ENCODE data around the gene ZFAND2A.
"Not testable (repeated sequence)": the region's sequence is repeated elsewhere in the genome, so short reads cannot be mapped to it uniquely, and the experiment has no call there.

Gene ZFAND2A

DNA sequence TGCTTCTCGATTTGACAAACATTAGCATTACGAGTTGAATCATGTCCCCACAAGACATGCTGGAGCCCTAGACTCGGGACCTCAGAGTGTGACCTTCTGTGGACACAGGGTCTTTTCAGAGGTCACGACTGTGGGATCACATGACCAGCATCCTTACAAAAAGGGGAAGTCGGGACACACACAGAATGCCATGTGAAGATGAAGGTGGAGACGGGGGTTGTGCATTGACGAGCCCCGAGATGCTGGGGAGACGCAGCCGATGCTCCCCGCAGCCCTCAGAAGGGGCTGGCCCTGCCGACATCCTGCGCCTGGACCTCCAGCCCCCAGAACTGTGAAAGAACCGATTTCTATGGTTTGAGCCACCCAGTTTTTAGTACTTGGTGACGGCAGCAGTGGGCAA is 7.5 kb downstream of the ZFAND2A start:
- DNase-seq (ENCODE audit: low spot score): no peak
- no peak for FAIRE-seq

DNA sequence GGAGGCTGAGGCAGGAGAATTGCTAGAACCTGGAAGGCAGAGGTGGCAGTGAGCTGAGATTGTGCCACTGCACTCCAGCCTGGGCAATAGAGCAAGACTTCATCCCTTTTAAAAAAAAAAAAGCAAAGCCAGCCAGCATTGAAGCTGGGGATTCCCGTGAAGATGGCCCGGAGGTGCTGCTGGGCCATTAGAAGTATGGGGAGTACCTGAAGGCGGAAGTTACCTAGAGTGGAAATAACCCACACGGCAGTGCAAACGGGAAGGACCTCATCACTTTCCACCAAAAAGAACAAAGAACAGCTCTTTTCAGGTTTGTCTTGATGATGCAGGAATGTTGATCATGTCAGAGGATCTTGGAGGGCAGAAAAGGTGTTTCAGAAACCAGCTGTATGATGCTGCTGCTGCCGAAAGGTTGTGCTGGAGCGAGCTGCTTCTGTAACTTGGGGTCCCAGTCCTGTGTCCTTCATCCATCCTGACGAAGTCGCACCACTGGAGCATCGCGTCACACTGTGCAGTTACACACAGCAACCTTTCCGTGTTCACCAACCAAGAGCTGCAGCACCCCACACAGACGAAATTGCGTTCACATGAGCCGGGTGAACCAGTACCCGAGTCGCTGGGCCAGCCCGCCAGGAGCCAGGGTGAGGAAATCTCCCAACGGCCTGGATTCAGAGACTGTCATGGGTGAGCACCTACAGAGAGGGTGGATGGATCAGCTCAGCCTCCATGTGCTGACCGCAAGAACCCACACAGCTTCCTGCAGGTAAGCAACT is 8.2 kb downstream of the ZFAND2A start:
- FAIRE-seq (no peak), DNase-seq (ENCODE audit: low spot score) (no peak)

DNA sequence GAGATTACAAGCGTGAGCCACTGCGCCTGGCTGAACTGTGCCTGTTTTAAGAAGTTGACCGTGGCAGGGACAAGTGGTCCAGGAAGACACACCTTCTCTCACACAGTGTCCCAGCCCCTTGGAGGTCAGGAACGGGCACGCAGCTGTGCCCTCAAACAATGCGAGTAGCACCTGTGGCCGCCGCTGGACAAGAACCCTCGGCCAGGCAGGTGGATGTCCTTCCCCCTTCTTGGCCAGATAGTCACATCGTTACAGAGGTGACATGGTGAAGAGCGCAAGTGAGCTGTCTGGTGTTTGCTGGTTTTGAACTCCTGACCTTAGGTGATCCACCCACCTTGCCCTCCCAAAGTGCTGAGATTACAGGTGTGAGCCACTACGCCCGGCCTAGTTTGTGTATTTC is 8.8 kb downstream of the ZFAND2A start:
- DNase-seq (ENCODE audit: low spot score) (no peak), FAIRE-seq (peak; percentile 73)

- no peak for FAIRE-seq
- no peak for DNase-seq (ENCODE audit: low spot score)
Observed at GRCh38 chr7:1150400-1151002, 9.5 kb downstream of the ZFAND2A start.

- FAIRE-seq: peak; percentile 69
- DNase-seq (ENCODE audit: low spot score): no peak
Observed at GRCh38 chr7:1149351-1149794, 10.6 kb downstream of the ZFAND2A start.

DNA sequence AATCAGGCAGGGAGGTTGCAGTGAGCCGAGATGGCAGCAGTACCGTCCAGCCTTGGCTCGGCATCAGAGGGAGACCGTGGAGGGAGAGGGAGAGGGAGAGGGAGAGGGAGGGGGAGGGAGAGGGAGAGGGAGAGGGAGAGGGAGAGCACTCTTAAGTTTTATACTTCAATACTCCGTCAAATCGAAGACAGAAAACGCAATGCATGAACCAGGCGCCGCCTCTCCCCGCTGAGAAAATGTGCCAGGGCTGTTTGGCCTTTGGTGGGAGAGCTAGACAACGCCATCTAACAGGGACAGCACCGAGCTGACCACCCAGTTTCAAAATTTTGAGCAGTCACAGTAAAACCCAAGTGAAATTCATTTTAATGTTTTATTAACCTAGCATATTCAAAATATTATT is 12.1 kb downstream of the ZFAND2A start:
- not testable (repeated sequence) for FAIRE-seq; DNase-seq (ENCODE audit: low spot score)

GRCh38 chr7:1144269-1144771 is 15.7 kb downstream of the ZFAND2A start:
- DNase-seq (ENCODE audit: low spot score) (no peak), FAIRE-seq (no peak)

- FAIRE-seq; DNase-seq (ENCODE audit: low spot score): not testable (repeated sequence)
Observed at GRCh38 chr7:1143031-1143430, 17.0 kb downstream of the ZFAND2A start.

- peak; percentile 89 for FAIRE-seq
- no peak for DNase-seq (ENCODE audit: low spot score)
Observed at GRCh38 chr7:1142051-1142635, 17.9 kb downstream of the ZFAND2A start.

- peak; percentile 5 for FAIRE-seq
Observed at GRCh38 chr7:1141651-1142050, 18.3 kb downstream of the ZFAND2A start.

DNA sequence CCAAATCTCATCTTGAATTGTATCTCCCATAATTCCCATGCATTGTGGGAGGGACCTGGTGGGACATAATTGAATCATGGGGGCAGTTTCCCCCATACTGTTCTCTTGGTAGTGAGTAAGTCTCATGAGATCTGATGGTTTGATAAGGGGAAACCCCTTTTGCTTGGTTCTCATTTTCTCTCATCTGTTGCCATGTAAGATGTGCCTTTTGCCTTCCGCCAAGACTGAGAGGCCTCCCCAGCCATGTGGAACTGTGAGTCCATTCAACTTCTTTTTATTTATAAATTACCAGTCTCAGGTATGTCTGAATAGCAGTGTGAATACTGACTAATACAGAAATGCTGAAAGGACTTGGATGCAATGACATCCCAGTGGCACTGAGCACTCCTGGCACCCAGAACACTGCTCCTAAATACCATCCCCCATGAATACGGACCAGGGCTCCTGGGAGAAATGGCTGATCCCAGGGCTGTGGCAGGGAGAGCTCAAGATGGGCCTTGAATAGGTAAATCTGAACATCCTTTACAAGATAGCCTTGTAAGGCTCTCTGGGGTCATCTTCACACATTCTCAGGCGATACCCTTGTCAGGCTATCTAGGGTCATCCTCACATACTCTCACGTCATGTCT is 19.4 kb downstream of the ZFAND2A start:
- no peak for FAIRE-seq
- no peak for DNase-seq (ENCODE audit: low spot score)

More at GRCh38 chr7:1141651-1142050, 18.3 kb downstream of the ZFAND2A start:
- DNase-seq (ENCODE audit: low spot score): no peak

DNA sequence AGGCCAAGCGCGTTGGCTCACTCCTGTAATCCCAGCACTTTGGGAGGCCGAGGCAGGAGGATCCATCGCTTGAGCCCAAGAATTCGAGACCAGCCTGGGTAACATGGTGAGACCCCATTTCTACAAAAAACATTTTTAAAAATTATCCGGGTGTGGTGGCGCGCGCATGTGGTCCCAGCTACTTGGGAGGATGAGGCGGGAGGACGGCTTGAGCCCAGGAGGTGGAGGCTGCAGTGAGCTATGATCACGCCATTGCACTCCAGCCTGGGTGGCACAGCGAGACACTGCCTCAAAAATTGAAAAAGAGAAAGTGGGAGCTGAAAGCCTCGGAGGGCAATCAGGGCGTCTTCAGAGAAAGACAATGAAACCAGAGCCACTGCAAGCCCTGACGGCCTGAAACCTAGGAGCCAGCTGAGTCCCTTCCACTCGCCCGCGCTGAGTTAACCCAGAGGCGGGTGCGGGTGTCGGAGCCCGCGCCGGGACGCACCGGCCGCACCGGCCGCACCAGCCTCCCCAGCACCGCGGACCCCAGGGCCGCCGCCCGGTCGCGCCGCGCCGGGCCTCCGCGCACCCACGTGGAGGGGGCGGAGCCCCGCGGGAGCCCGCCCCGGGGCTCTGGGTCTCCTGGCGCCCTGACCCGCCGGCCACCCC is 22.4 kb downstream of the ZFAND2A start:
- DNase-seq (ENCODE audit: low spot score): no peak
- peak; percentile 5 for FAIRE-seq

GRCh38 chr7:1136841-1137516 is 23.0 kb downstream of the ZFAND2A start:
- FAIRE-seq (peak; percentile 97), DNase-seq (ENCODE audit: low spot score) (no peak)

DNA sequence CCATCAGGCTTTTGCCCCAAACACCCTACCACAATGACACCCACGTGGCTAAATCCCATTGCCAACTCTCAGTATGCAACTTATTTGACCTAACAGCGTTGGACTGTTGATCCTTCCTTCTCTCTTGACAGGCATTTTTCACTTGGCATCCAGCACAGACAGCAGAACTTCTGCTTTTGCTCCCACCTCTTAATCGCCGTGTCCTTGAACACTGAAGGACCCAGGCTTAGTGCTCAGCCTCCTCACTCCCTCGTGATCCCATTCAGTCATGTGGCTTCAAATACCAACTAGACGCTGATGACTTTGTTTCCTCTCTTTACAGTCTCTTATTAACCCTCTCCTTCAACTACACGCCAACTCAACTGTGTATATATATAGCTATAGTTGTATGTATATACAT is 25.0 kb downstream of the ZFAND2A start:
- peak; percentile 73 for FAIRE-seq
- DNase-seq (ENCODE audit: low spot score): no peak

- DNase-seq (ENCODE audit: low spot score) (no peak), FAIRE-seq (no peak)
Observed at GRCh38 chr7:1131471-1132265, 28.3 kb downstream of the ZFAND2A start.

DNA sequence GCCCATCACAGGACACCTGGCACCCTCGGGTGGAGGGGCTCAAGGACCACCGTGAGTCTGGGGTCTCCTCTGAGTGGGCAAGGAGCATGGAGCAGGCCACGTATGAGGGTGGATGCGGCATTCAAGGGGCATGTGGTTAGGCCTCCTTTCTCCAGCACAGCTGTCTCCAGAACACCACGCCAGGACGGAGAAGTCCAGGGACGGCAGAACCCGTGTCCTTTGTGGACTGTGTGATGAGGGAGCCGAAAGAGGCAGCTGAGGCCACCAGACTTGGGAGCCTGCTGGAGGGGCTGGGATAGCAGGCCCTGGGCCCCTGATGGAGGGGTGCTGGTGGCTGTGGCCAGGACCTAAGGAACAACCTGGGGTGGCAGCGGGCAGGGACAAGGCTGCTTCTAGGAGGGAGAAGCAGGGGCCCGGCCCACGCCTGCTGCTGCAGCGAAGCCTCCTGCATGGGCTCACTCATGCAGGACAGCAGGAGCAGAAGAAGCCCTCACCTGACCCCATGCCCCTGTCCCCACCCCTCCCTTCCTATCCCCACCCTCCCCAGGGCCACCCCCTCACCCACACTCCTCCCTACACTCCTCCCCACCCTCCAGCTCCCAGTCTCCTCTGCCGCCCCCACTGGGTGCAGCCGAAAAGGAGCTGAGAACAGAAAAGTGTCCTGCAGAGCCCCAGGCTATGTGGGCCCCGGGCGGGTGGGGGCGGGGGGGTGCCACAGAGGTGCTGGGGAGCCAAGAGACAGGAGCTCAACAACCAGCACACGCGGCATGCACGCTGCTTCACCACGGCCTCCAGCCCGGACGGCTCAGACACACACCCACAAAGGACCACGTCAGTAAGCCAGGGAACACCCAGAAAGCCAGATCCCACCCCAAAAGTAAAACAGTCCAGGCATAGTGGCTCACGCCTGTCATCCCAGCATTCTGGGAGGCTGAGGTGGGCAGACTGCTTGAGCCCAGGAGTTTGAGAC is 29.7 kb downstream of the ZFAND2A start:
- FAIRE-seq (peak; percentile 75), DNase-seq (ENCODE audit: low spot score) (no peak)

- DNase-seq (ENCODE audit: low spot score): no peak
- no peak for FAIRE-seq
Observed at GRCh38 chr7:1129431-1129830, 30.6 kb downstream of the ZFAND2A start.

DNA sequence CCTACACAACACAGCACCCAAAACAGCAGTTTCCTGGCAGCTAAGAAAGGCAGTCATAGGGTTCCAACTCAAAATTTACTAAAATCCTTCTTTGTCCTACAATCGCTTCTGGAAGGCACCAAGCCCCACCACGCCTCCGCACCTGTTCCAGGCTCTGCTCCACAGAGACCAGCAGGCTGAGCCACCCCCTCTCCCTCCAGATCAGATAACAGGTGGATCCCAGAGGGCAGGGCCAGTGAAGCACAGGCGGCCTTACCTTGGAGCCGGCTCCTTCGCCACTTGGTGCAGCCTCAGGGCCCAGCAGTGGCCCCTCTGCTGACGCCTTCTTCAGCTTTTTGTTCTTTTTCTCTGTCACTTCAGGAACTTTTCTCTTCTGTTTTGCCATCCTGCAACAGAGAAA is 33.0 kb downstream of the ZFAND2A start:
- DNase-seq (ENCODE audit: low spot score) (no peak), FAIRE-seq (no peak)

DNA sequence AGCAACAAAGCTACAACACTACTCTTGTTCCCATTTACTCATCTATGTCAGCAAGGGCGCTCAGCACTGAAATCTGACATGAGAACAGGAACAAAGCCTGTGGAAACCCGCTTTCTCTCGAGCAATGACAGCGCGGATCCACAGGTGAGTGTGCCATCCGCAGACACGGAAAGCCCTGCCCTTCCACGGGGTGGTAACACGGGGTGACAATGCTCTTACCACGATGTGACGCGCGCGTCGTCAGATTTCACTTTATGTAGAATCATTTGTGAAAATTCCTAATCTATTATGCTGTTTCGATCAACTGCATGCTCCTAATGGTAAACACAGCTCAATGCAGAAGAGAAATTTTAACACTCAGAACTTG is 34.4 kb downstream of the ZFAND2A start:
- FAIRE-seq: peak; percentile 35
- no peak for DNase-seq (ENCODE audit: low spot score)

Data from urothelium cell line (cell line).